ENCODE measurements around the gene PEX14. TPM values are rescaled to one million over a fixed set of nuclear protein-coding genes. Genes with fewer than 3 reads are reported as not detected.

Gene PEX14
- total RNA-seq, 4 donors from 2014 or later: 10.1 to 22.7 (median 15.1) TPM

- Histone ChIP-seq H3K4me1 (no peaks in the 10 kb centered on the region), H3K27ac (no peak overlapping the region), H3K27me3 (no peaks in the 10 kb centered on the region), H3K4me3 (no peak overlapping the region), H3K36me3 (no peaks in the 10 kb centered on the region), H3K9me3 (no peaks in the 10 kb centered on the region)
- TF ChIP-seq POLR2A (IDR thresholded peaks at IDR 0.05) (no peak), POLR2AphosphoS5 (IDR thresholded peaks at IDR 0.05) (no peak), CTCF (IDR thresholded peaks at IDR 0.05) (no peak), EP300 (IDR thresholded peaks at IDR 0.05) (no peak)
- ATAC-seq: no peak
- 86 to 87% methylated on average over 3 of the region's 3 CpGs for WGBS, 2 donors (ENCODE audit: low coverage in 1 of 2)
Measured at GRCh38 chr1:10557714-10558113, 83.0 kb downstream of the PEX14 start.

- Histone ChIP-seq H3K36me3 (no peaks in the 10 kb centered on the region), H3K9me3 (peaks cover 0 to 7% (median 0%) of the 10 kb centered on the region in 3 donors), H3K4me3 (no peak overlapping the region), H3K27me3 (no peaks in the 10 kb centered on the region), H3K4me1 (no peaks in the 10 kb centered on the region), H3K27ac (no peak overlapping the region)
- 100% methylated on average over 1 to 5 of the region's 8 CpGs for WGBS, 2 donors (ENCODE audit: low coverage in 1 of 2)
- no peak for ATAC-seq
- TF ChIP-seq POLR2AphosphoS5 (IDR thresholded peaks at IDR 0.05): no peak
- TF ChIP-seq EP300 (IDR thresholded peaks at IDR 0.05): no peak
- TF ChIP-seq POLR2A (IDR thresholded peaks at IDR 0.05): no peak
- no peak for TF ChIP-seq CTCF (IDR thresholded peaks at IDR 0.05)
Measured at GRCh38 chr1:10559386-10559785, 84.6 kb downstream of the PEX14 start.

GRCh38 chr1:10561497-10561896 lies 86.7 kb downstream of the PEX14 start:
- H3K9me3 ChIP-seq: peaks cover 0 to 9% (median 0%) of the 10 kb centered on the region in 3 donors
- H3K27me3 ChIP-seq: no peaks in the 10 kb centered on the region
- no peaks in the 10 kb centered on the region for H3K4me1 ChIP-seq
- H3K4me3 ChIP-seq: no peak overlapping the region
- TF ChIP-seq POLR2AphosphoS5 (IDR thresholded peaks at IDR 0.05) (no peak), CTCF (IDR thresholded peaks at IDR 0.05) (no peak), POLR2A (IDR thresholded peaks at IDR 0.05) (no peak), EP300 (IDR thresholded peaks at IDR 0.05) (no peak)
- H3K36me3 ChIP-seq: no peaks in the 10 kb centered on the region
- no peak overlapping the region for H3K27ac ChIP-seq
- no peak for ATAC-seq

GRCh38 chr1:10561955-10562354 lies 87.2 kb downstream of the PEX14 start:
- Histone ChIP-seq H3K4me3 (no peak overlapping the region), H3K27ac (no peak overlapping the region), H3K27me3 (no peaks in the 10 kb centered on the region), H3K36me3 (no peaks in the 10 kb centered on the region), H3K9me3 (peaks cover 0 to 9% (median 0%) of the 10 kb centered on the region in 3 donors), H3K4me1 (no peaks in the 10 kb centered on the region)
- no peak for TF ChIP-seq EP300 (IDR thresholded peaks at IDR 0.05)
- peak in 1 of 4 experiments; percentile 12 for TF ChIP-seq CTCF (IDR thresholded peaks at IDR 0.05)
- no peak for ATAC-seq
- WGBS, 2 donors (ENCODE audit: low coverage in 1 of 2): 100% methylated on average over 1 to 3 of the region's 3 CpGs

GRCh38 chr1:10564063-10564462 lies 89.3 kb downstream of the PEX14 start:
- ATAC-seq: no peak
- H3K4me1 ChIP-seq: no peaks in the 10 kb centered on the region
- H3K27me3 ChIP-seq: no peaks in the 10 kb centered on the region
- TF ChIP-seq EP300 (IDR thresholded peaks at IDR 0.05): no peak
- peaks cover 0 to 9% (median 0%) of the 10 kb centered on the region in 3 donors for H3K9me3 ChIP-seq
- 100% methylated on average over 1 to 2 of the region's 2 CpGs for WGBS, 2 donors (ENCODE audit: low coverage in 1 of 2)
- H3K36me3 ChIP-seq: no peaks in the 10 kb centered on the region
- H3K27ac ChIP-seq: no peak overlapping the region
- H3K4me3 ChIP-seq: no peak overlapping the region

Measured in gastroesophageal sphincter (tissue), 4 donors.